ENCODE results near the gene KRT10.

KRT10 gene

GRCh38 chr17:40800381-40800780 is 22.0 kb downstream of the KRT10 start:
- DNase-seq = no peak

GRCh38 chr17:40799859-40800258 is 22.6 kb downstream of the KRT10 start, which contains the start of gene KRT28:
KRT28 (minus strand) TSS chr17:40799959; CDS start chr17:40799893, 66 bp downstream.
- DNase-seq = no peak

GRCh38 chr17:40796846-40797245 is 25.6 kb downstream of the KRT10 start:
- no peak for DNase-seq

GRCh38 chr17:40795019-40795667 is 27.3 kb downstream of the KRT10 start:
- no peak for DNase-seq

- DNase-seq = no peak
Measured at GRCh38 chr17:40794466-40794865, 27.9 kb downstream of the KRT10 start.

- no peak for DNase-seq
Measured at GRCh38 chr17:40793832-40794231, 28.6 kb downstream of the KRT10 start.

GRCh38 chr17:40791787-40792436 is 30.5 kb downstream of the KRT10 start:
- no peak for DNase-seq

GRCh38 chr17:40791111-40791510 is 31.3 kb downstream of the KRT10 start:
- DNase-seq = no peak

GRCh38 chr17:40782450-40782849 is 40.0 kb downstream of the KRT10 start, which contains the start of gene KRT27:
KRT27 (minus strand) TSS chr17:40782550; CDS start chr17:40782493, 57 bp downstream.
- DNase-seq = no peak

- DNase-seq = no peak
Measured at GRCh38 chr17:40779181-40779909, 43.1 kb downstream of the KRT10 start.

- DNase-seq = no peak
Measured at GRCh38 chr17:40778461-40778860, 44.0 kb downstream of the KRT10 start.

- DNase-seq = no peak
Measured at GRCh38 chr17:40777971-40778370, 44.4 kb downstream of the KRT10 start.

- no peak for DNase-seq
Measured at GRCh38 chr17:40777459-40777858, 45.0 kb downstream of the KRT10 start.

- DNase-seq = no peak
Measured at GRCh38 chr17:40775945-40776344, 46.5 kb downstream of the KRT10 start.

GRCh38 chr17:40772101-40772500 is 50.3 kb downstream of the KRT10 start, which contains the start of gene KRT26:
KRT26 (minus strand) TSS chr17:40772201; CDS start chr17:40772113, 88 bp downstream.
- DNase-seq = no peak

All from NCI-H2107 (cell line).